ENCODE measurements around the gene MGAT2.

- no peak for TF ChIP-seq CTCF (IDR thresholded peaks at IDR 0.05)
- TF ChIP-seq POLR2A (IDR thresholded peaks at IDR 0.05) = no peak
- TF ChIP-seq POLR2AphosphoS5 (IDR thresholded peaks at IDR 0.05) = no peak
Measured at GRCh38 chr14:49574038-49574437, 46.6 kb upstream of the MGAT2 start.
